KMS-11 (cell line): ENCODE data around the gene ZNF618.
A peak's percentile ranks its signal among the peaks of the same experiment; 100 is the strongest.

Experiments used
- H2AFZ ChIP-seq: fragments of 200-600 bp; sonication (generic); 2 replicates; pipeline ENCODE4 v1.6.1; 2016; ENCODE audit warnings: antibody characterized with exemption, mixed run types, low read depth
- H3K27ac ChIP-seq: fragments of 200-600 bp; sonication (generic); 2 replicates; pipeline ENCODE4 v1.6.1; 2016; ENCODE audit warnings: mild to moderate bottlenecking, mixed run types
- H3K27me3 ChIP-seq: fragments of 200-600 bp; sonication (generic); 2 replicates; pipeline ENCODE4 v1.6.1; 2017; ENCODE audit warnings: mild to moderate bottlenecking, low read depth, mixed run types, moderate library complexity; ENCODE audit not compliant: insufficient read depth
- H3K36me3 ChIP-seq: fragments of 200-600 bp; sonication (generic); 2 replicates; pipeline ENCODE4 v1.6.1; 2017; ENCODE audit warnings: mild to moderate bottlenecking, mixed run types; ENCODE audit not compliant: insufficient read depth
- H3K4me1 ChIP-seq: fragments of 200-600 bp; sonication (generic); 2 replicates; pipeline ENCODE4 v1.6.1; 2016; ENCODE audit warnings: mild to moderate bottlenecking, low read depth, mixed run types; ENCODE audit not compliant: poor library complexity, severe bottlenecking
- H3K4me2 ChIP-seq: fragments of 200-600 bp; sonication (generic); 2 replicates; pipeline ENCODE4 v1.7.0; 2016; ENCODE audit warnings: mild to moderate bottlenecking, mixed run types
- H3K4me3 ChIP-seq: fragments of 200-600 bp; sonication (generic); IDR thresholded peaks from 2 replicates; pipeline ENCODE4 v1.6.1; 2017; ENCODE audit warnings: low read depth, low read length, mixed read lengths; ENCODE audit not compliant: insufficient read depth
- H3K79me2 ChIP-seq: fragments of 200-600 bp; sonication (generic); 2 replicates; pipeline ENCODE4 v1.6.1; 2016; ENCODE audit warnings: low read depth, mixed run types; ENCODE audit not compliant: insufficient read depth
- H3K9ac ChIP-seq: fragments of 200-600 bp; sonication (generic); 2 replicates; pipeline ENCODE4 v1.6.1; 2016; ENCODE audit warnings: mild to moderate bottlenecking, mixed run types
- H4K20me1 ChIP-seq: fragments of 200-600 bp; sonication (generic); 2 replicates; pipeline ENCODE4 v1.6.1; 2016; ENCODE audit warnings: mild to moderate bottlenecking, mixed run types; ENCODE audit not compliant: insufficient read depth
- CTCF ChIP-seq: fragments of 200-600 bp; sonication (generic); conservative IDR thresholded peaks from 2 replicates; pipeline ENCODE4 v1.6.1; 2017; ENCODE audit warnings: low read depth, mild to moderate bottlenecking, antibody characterized with exemption, low read length, moderate library complexity, mixed read lengths

Gene ZNF618

DNA sequence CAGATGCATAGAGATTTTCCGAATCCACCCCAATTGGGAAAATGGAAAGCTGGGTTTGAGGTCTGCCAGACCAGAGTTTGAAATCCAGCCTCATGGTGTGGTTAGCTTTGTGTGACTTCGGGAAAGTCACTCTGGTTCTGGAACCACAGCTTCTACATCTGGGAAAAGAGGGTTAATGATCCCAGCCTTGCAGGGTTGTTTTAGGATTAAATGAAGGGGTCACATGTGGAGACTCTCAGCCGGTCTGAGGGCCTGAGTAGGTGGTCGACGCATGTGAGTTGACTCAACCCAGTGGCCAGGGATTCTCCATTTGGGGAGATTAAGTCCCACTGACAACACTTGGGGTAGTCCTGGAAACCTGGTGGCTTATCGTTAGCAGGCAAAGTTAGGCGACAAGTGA, 6.1 kb downstream of the ZNF618 start:
- Histone ChIP-seq H3K27me3 (no peaks in the 10 kb centered on the region), H3K79me2 (no peaks in the 10 kb centered on the region), H3K27ac (no peak overlapping the region), H3K4me3 (no peak overlapping the region), H3K9ac (no peak overlapping the region), H3K36me3 (no peaks in the 10 kb centered on the region), H3K4me2 (no peak overlapping the region), H4K20me1 (no peaks in the 10 kb centered on the region), H2AFZ (no peak overlapping the region), H3K4me1 (peaks cover 29% of the 10 kb centered on the region)
- TF ChIP-seq CTCF: no peak

DNA sequence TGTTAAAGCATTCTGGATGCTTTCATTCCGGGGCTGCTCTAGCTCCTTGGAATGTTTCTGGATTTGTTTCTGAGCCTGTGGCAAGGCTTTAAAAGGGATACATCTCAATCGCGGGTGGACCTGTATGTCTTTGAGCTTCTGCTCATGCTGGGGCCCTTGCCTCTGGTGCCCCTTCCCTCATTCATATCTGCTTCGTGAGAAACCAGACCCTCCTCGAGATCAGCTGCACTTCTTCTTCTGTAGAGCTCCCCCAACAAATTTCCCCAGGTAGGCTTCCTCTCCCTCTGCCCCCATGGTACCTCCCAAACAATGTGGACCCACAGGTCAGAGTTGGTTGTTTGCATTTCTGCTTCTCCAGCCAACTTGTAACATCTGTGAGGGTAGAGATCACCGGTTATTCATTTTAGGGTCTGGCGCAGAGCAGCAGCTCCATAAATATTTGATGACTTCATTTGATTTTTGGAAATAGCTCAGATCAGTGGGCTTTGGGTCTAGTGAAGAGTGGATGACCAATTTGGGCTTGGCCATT, 6.6 kb downstream of the ZNF618 start:
- no peak overlapping the region for H3K4me3 ChIP-seq
- H3K4me1 ChIP-seq: peaks cover 25% of the 10 kb centered on the region
- H2AFZ ChIP-seq: no peak overlapping the region
- no peaks in the 10 kb centered on the region for H3K79me2 ChIP-seq
- no peaks in the 10 kb centered on the region for H4K20me1 ChIP-seq
- TF ChIP-seq CTCF: no peak
- no peak overlapping the region for H3K4me2 ChIP-seq
- no peak overlapping the region for H3K9ac ChIP-seq
- H3K36me3 ChIP-seq: no peaks in the 10 kb centered on the region
- H3K27me3 ChIP-seq: no peaks in the 10 kb centered on the region
- no peak overlapping the region for H3K27ac ChIP-seq

GRCh38 chr9:113885183-113886025, 9.3 kb downstream of the ZNF618 start:
- no peaks in the 10 kb centered on the region for H3K79me2 ChIP-seq
- H3K4me1 ChIP-seq: peaks cover 24% of the 10 kb centered on the region
- peak overlapping the region; percentile 81; the same call in 1 of the 2 replicates for H3K4me2 ChIP-seq
- no peaks in the 10 kb centered on the region for H3K27me3 ChIP-seq
- H3K4me3 ChIP-seq: no peak overlapping the region
- no peak overlapping the region for H3K9ac ChIP-seq
- H3K36me3 ChIP-seq: no peaks in the 10 kb centered on the region
- no peak for TF ChIP-seq CTCF
- no peak overlapping the region for H2AFZ ChIP-seq
- H3K27ac ChIP-seq: no peak overlapping the region
- no peaks in the 10 kb centered on the region for H4K20me1 ChIP-seq

GRCh38 chr9:113886026-113886369, 9.9 kb downstream of the ZNF618 start:
- Histone ChIP-seq H4K20me1 (no peaks in the 10 kb centered on the region), H3K36me3 (no peaks in the 10 kb centered on the region), H3K9ac (no peak overlapping the region), H3K4me2 (peak overlapping the region; percentile 81), H3K4me3 (no peak overlapping the region), H2AFZ (no peak overlapping the region), H3K27me3 (no peaks in the 10 kb centered on the region), H3K79me2 (no peaks in the 10 kb centered on the region), H3K27ac (no peak overlapping the region), H3K4me1 (peaks cover 24% of the 10 kb centered on the region)
- no peak for TF ChIP-seq CTCF
